ENCODE data around the gene SOX14. TPM values are rescaled to one million over a fixed set of nuclear protein-coding genes. Genes with fewer than 3 reads are reported as not detected.

The SOX14 gene
- total and polyA plus RNA-seq, 2 donors (not counting 1 experiment from before 2014, with no cell fraction given): not detected

- no peak overlapping the region for H3K4me3 ChIP-seq (ENCODE audit: control extremely low read depth in 1 of 5, extremely low read depth in 1 of 5, insufficient read depth in 1 of 5, low read depth in 2 of 5, low read length in 4 of 5)
- DNase-seq: no peak
- H3K9ac ChIP-seq (ENCODE audit: low read length): no peak overlapping the region
- H3K4me1 ChIP-seq (ENCODE audit: control insufficient read depth in 2 of 2, insufficient read depth in 2 of 2, low read length in 2 of 2): no peaks in the 10 kb centered on the region
- no peaks in the 10 kb centered on the region for H3K36me3 ChIP-seq (replicated peaks in 1 of 2; ENCODE audit: control extremely low read depth in 1 of 2, control insufficient read depth in 1 of 2, extremely low read depth in 1 of 2, insufficient read depth in 2 of 2, low read length in 1 of 2)
- no peak for ATAC-seq (ENCODE audit: low read depth)
- peaks cover 0 to 42% (median 0%) of the 10 kb centered on the region in 3 donors for H3K9me3 ChIP-seq (ENCODE audit: control extremely low read depth in 1 of 3, control insufficient read depth in 2 of 3, insufficient read depth in 1 of 3, low read length in 2 of 3)
- no peak overlapping the region for H3K27ac ChIP-seq (ENCODE audit: low read length in 2 of 2)
- CTCF ChIA-PET: no interaction called here
- POLR2A ChIA-PET: no interaction called here
- H3K4me3 Mint-ChIP-seq: no peak overlapping the region
- H4K20me1 ChIP-seq (ENCODE audit: control insufficient read depth, insufficient read depth, low read length, poor library complexity, severe bottlenecking): no peaks in the 10 kb centered on the region
- H3K27me3 ChIP-seq (replicated peaks in 1 of 4; ENCODE audit: control extremely low read depth in 1 of 4, control insufficient read depth in 3 of 4, insufficient read depth in 4 of 4, low read length in 3 of 4): peaks cover 0 to 50% (median 20%) of the 10 kb centered on the region in 4 experiments
- intact Hi-C loops (cut with micrococcal nuclease): no loop called here
- H3K27ac Mint-ChIP-seq: no peak overlapping the region
- peaks cover 1% of the 10 kb centered on the region for H3K4me1 Mint-ChIP-seq
- 14% methylated on average over 52 of the region's 54 CpGs for WGBS (ENCODE audit: insufficient coverage)
- no peak for TF ChIP-seq CTCF (IDR thresholded peaks at IDR 0.05)
- TF ChIP-seq EZH2 (IDR thresholded peaks at IDR 0.05; ENCODE audit: borderline replicate concordance, insufficient read depth, low read depth, low read length, poor library complexity, severe bottlenecking): no peak
- H3K9me3 Mint-ChIP-seq (ENCODE audit: insufficient read depth): peaks cover 2% of the 10 kb centered on the region
- no peak overlapping the region for H2AFZ ChIP-seq (ENCODE audit: insufficient read depth, low read depth, low read length, poor library complexity, severe bottlenecking)
- no peak overlapping the region for H3K4me2 ChIP-seq (replicated peaks; ENCODE audit: low read depth, low read length, poor library complexity, severe bottlenecking)
- no peaks in the 10 kb centered on the region for H3K79me2 ChIP-seq (ENCODE audit: control insufficient read depth, insufficient read depth, low read length)
- peaks cover 70% of the 10 kb centered on the region for H3K27me3 Mint-ChIP-seq
Observed at GRCh38 chr3:137761563-137762503, 2.3 kb upstream of the SOX14 start.
